GM18907 (cell line): Measurements from ENCODE around the gene KRTAP1-5.
"Not testable (repeated sequence)": the region's sequence is repeated elsewhere in the genome, so short reads cannot be mapped to it uniquely, and the experiment has no call there.

Source experiments
- ATAC-seq: cut with Tn5 transposase; IDR thresholded peaks from one replicate; pipeline ENCODE4 v1.9.1; 2021; ENCODE audit warnings: mild to moderate bottlenecking, moderate library complexity; ENCODE audit not compliant: unreplicated experiment

KRTAP1-5 gene

DNA sequence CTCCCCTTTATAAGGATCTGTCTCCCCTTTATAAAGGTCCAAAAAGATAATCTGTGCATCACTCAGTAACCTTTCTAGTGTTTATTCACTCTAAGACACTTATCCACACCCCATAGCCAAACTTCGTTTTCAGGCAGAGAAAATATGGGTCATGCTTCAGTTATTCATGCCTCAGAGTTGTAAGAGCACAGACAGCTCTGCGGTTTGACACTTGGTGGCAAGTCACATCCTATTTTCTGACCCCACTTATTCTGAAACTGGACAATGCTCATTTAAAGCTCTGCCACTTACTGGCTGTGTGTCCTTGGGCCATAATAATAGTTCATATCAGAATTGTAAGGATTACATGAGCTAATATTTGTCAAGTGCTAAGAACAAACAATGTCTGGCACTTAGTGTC, 22.1 kb upstream of the KRTAP1-5 start:
- no peak for ATAC-seq

DNA sequence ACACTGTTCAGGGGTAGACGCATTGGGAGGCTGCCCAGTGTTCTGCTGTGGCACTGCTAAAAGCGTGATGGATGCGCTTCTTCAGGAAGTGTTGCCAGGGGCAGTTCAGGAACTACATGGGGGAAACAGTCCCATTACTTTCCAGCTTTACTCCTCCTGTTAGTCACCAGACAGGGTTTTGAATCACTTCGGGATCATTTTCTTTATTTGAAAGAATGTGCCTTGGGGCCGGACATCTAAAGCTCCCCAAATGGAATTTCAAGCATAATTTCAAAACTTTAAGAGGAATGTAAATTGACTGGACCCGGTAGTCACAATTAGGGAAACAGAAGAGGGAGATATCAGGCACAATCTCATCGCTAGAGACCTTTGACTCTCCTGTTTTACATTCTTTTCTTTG, 21.4 kb upstream of the KRTAP1-5 start:
- no peak for ATAC-seq

DNA sequence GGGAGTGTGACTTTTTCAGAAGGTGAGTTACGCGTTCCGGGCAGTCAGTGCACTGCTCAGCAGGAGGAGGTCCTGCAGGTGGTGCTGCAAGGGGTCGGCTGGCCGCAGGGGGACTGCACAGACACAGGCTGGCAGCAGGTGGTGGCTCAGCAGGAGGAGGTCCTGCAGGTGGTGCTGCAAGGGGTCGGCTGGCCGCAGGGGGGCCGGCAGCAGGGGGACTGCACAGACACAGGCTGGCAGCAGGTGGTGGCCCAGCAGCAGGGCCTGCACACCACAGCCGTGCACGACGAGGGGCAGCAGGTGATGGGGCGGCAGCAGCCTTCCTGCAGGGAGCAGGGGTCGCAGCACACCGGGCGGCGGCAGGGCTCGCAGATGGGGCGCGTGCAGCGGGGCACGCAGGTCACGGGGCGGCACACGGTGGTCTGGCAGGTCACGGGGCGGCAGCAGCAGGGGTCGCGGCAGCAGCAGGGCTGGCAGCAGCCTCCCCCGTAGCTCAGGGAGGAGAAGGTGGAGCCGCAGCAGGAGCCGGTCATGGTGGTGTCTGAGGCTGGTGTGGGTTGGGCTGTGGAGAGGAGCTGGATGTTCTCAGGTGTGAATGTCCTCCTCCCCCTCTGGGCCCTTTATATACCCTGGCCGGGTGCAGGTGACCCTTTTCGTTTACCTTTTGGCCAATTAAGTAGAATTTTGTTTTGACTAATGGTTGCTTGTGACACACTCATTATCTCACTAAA, 19.9 kb upstream of the KRTAP1-5 start, which contains the start of gene KRTAP2-1:
Gene KRTAP2-1, minus strand, starts transcription at position 582 of the 731 bp plus-strand sequence. Its CDS starts 49 bp downstream, at position 533.
- not testable (repeated sequence) for ATAC-seq

DNA sequence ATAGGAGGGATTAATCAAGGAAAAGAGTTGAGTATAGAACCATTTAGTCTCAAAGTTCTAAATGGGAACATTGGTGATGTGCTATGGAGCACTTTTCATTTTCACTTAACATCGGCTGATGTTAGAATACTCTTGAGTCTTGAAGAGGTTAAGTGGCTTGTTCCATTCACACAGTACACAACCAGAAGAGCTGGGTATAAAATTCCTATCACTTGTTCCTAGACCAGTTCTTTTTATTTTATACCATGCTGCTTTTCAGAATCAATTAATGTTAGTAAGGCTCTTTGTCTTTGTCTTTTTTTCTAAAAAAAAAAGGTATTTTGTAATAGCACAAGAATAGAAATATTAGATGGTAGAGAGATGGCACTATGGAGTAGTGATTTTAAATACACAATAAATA, 15.9 kb upstream of the KRTAP1-5 start:
- ATAC-seq: no peak

DNA sequence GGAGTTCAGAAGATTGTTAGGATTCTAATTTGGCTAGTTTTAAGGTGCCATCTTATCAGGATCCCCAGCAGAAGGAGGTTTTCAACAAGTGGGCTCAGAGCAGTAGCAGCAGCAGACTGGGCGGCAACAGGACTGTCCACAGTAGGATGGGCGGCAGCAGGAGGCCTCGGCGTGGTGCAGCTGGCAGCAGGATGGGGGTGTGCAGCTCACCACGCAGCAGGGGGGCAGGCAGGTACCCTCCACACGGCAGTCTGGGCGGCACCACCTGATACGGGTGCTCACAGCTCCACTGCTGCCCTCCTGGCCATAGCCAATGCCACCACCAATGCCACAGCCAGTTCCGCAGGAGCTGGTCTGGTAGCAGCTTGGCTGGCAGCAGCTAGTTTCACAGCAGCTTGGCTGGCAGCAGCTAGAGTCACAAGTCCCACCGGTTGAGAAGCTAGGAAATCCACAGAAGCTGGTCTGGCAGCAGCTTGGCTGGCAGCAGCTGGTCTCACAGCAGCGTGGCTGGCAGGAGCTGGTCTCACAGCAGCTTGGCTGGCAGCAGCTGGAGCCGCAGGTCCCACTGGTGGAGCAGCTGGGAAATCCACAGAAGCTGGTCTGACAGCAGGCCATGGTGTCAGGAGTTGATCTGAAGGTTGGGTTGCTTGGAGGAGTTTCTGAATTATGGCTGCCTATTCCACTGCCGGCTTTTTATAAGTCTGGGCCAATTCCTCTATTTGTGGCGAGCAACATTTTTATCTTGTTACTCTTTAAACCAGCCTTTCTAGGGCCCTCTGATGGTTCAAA, 14.0 kb upstream of the KRTAP1-5 start, which contains the start of gene KRTAP1-1:
Gene KRTAP1-1, minus strand, starts transcription at position 668 of the 789 bp plus-strand sequence. Its CDS starts 53 bp downstream, at position 615.
- not testable (repeated sequence) for ATAC-seq

DNA sequence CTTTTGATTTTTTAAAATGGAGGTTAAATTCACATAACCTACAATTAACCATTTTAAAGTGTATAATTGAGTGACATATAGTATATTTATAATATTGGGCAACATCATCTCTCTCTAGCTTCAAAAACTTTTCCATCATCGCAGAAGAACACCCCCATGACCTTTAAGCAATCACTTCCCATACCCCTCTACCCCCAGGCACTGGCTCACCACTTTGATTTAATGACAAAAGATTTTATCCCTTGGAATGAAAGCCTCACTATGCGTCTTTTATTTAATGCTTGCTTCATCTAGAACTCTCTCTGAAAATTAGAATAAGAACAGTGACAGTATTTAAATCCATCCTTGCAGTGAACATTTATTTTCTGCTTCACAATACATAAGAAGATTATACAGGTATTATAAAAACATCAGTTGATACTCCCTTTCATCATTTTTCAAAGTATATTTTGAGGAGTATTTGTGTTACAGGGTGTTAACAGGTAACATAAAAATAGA, 10.9 kb upstream of the KRTAP1-5 start:
- ATAC-seq: no peak

DNA sequence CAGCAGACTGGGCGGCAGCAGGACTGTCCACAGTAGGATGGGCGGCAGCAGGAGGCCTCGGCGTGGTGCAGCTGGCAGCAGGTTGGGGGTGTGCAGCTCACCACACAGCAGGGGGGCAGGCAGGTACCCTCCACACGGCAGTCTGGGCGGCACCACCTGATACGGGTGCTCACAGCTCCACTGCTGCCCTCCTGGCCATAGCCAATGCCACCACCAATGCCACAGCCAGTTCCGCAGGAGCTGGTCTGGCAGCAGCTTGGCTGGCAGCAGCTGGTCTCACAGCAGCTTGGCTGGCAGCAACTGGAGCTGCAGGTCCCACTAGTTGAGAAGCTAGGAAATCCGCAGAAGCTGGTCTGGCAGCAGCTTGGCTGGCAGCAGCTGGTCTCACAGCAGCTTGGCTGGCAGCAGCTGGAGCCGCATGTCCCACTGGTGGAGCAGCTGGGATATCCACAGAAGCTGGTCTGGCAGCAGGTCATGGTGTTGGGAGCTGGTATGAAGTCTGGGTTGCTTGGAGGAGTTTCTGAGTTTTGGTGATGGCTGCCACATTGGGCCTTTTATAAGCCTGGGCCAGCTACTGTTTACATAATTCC, 7.4 kb upstream of the KRTAP1-5 start, which contains the start of gene KRTAP1-3:
Gene KRTAP1-3, minus strand, starts transcription at position 529 of the 590 bp plus-strand sequence. Its CDS starts 53 bp downstream, at position 476.
- not testable (repeated sequence) for ATAC-seq

DNA sequence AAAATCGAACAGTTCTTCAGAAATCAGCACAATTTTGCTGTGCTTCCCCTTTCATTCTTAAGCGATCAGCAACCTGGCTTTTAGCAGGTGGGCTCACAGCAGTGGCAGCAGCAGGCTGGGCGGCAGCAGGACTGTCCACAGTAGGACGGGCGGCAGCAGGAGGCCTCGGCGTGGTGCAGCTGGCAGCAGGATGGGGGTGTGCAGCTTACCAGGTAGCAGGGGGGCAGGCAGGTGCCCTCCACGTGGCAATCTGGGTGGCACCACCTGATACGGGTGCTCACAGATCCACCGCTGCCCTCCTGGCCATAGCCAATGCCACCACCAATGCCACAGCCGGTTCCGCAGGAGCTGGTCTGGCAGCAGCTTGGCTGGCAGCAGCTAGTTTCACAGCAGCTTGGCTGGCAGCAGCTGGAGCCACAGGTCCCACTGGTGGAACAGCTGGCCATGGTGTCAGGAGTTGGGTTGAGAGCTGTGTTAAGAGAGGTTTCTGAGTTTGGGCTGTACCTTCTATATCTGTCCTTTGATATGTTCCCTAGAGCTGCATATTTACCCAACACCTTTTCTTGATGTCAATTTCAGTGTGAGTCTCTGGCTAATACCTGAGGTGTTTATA, 2.7 kb upstream of the KRTAP1-5 start, which contains the start of gene KRTAP1-4:
Gene KRTAP1-4, minus strand, starts transcription at position 563 of the 613 bp plus-strand sequence. Its CDS starts 117 bp downstream, at position 446.
- no peak for ATAC-seq

DNA sequence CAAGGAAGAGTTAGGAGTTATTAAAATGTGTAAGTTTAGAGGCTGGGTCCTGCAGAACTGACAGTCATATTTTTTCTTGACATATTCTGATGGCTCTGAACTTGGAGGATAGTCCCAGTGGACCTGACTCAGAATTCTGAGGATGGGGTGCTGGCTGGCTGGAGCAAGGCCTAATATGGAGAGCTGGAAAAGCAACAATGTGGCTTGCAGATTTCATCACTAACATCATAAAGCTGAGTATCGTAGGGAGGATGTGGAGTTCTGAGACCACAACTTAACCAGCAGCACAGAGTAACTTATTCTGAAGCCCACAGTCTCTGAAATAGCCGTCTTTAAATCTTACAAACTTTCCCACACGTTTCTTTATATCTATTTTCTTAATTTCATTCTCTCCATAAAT, 2.3 kb downstream of the KRTAP1-5 start:
- ATAC-seq: no peak

DNA sequence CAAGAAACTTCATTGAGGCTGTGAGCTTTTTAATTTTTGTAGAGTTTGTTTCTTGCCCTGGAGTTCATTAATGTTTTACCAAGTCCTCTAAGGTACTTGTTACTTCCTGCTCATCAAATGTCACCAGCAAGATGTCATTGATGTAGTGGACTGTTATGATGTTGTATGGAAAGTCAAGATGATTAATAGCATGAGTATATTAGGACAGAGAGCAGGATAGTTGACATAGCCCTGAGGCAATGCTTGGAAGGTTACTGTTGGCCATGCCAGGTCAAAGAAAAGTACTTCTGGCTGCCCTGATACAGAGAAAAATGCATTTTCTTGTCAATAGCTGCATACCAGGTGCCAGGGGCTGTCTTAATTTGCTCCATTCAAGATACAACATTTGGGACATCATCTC, 6.7 kb downstream of the KRTAP1-5 start:
- ATAC-seq: no peak

DNA sequence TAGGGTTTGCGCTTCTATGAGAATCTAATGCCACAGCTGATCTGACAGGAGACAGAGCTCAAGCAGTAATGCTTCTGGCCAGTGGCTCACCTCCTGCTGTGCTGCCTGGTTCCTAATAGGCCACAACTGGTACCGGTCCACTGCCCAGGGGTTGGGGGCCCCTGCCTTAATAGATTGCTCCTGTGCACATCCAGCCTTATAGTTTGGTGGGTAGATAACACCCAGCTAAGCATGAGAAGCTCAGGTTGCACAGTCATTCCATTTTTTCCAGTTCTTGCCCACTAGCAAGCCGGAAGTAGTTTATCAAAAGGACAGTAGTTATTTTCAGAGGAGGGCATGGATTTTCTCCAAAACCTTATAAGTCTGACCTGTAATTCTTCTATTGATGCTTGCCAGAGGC, 7.6 kb downstream of the KRTAP1-5 start:
- ATAC-seq: no peak

DNA sequence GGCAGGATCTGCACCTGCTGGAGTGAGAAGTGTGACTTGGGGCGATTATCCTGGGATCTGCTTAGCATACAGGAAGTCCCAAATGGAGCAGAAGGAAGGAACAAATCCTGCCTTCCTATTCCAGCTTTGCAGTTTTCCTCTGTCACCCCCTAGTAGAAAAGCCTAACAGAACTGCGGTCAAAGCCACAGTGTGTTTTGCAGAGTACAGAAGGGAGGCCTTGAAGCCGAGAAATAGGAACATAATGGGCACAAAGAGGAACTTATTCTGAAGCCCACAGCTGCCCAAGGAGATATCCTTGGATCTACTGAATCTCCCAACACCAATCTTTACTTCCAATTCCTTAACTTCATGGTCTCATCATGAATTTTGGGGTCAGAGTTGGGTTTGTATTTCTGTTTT, 8.5 kb downstream of the KRTAP1-5 start:
- ATAC-seq: no peak

DNA sequence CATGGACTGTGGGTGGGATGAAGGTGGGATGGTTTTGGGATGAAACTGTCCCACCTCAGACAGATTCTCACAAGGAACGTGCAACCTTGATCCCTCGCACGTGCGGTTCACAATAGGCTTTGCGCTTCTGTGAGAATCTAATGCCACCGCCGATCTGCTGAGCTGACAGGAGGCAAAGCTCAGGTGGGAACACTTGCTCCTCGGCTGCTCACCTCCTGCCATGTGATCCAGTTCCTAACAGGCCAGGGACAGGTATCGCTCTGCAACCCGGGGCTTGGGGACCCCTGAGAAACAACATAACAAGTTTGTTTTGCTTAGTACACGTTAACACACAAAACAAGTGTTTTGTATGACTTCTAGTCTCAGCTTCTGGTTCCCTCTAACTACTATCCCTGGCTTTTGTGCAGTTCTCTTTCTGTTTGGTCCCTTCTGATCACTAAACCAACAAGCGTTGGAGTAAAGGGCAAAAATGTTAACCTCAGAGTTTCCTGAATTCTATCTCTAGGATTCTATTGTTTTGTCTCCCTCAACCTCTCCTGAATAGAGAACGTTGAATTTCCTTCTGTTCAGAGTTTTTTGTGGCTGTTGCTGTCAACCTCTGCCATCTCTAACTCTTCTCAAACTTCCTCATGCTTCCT, 10.3 kb downstream of the KRTAP1-5 start:
- ATAC-seq: no peak

DNA sequence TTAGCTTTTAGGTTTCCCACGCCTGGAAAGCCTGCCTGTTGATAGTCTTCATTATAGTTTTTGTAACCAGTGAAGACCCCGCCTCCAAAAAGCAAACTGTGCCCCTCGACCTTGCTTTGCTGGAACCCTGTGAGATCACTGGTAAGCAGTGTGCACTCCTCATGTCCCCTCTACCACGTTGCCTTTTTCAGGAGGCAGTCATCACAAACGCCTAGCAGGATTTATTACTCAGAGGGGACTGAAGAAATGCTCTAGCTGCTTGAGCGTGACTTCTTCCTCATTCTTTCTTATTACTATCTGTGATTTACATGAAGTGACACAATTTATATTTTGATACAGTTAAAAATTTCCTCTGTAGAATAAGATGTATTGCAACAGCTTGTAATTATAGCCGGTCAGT, 11.6 kb downstream of the KRTAP1-5 start:
- no peak for ATAC-seq

DNA sequence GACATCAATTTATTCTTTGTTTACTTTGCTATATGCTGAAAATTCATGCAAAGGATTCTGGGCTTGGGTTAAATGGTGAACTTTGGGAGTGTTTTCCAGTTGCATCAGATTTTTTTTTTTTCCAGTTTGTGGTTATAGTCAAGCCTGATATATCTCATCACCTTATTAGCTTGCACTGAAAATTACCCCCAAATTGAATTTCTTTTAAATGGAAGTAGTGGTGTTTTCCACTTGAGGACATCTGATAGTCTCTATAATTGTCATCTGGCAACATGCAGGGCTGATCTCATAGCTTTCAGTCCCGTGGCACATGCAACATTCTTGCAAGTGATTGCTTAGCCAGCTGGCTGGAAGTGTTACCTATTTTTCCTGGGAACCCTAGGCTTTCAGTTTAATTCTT, 13.4 kb downstream of the KRTAP1-5 start:
- no peak for ATAC-seq

DNA sequence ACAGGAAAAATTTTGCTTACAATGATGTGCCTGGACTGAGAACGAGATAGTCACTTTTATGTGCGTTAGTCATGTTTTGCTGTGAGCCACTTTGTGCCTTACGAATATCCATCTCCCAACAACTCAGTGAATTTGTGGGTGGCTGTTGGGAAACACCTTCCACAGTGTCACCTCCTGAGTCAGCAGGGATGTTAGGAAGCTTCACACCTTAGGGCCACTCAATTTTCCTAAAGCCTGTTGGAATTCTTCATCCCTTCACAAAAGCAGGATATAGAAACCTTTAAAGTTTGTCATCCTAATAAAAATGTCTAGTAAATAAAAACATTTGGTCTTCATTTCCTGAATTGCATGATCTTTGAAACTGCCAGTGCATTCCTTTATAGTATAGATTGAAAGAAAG, 13.8 kb downstream of the KRTAP1-5 start:
- ATAC-seq: no peak

DNA sequence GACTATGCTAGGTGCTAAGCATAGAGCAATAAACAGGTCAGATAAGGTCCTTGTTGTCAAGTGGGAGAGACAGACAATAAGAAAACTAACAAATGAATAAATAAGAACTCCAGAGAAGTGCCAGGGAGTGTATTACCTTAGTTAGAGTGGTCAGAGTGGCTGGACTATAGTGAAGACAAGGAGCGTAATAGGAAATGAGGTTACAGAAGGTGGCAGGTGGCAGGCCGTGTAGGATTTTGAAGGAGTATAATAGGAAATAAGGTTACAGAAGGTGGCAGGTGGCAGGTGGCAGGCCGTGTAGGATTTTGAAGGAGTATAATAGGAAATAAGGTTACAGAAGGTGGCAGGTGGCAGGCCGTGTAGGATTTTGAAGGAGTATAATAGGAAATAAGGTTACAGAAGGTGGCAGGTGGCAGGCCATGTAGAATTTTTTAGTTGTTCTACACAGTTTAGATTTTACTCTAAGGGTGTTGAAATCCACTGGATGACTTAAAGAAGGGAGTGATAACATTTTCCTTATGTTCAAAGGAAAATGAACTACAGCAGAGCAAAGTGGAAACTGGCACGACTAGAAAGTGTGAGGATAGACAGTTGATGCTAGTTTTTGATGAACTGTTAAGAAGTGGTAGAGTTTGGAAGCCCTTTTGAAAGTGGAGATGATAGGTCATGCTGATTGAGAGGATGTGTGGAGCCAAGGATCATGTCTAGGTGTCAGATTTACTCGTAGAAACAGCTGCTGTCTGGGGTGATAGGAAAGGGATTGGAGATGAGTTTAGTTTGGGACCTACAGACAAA, 14.5 kb downstream of the KRTAP1-5 start:
- ATAC-seq: no peak

DNA sequence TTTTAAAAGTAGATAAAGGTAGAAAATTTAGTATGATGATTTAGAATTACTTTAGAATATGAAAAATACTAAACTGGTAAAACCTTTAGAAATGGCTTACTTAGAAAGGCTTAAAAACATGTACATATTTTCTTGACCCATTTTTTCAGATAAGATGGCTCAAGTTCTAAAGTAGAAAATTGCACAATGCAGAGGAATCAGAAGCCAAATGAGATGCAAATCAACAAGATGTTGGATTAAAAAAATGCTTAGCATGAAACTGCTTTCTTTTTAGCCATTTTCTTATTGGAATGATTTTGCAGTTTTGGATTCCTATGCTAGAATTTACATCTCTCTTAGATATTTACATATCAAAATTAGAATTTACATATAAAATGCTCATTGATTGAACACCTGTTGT, 16.6 kb downstream of the KRTAP1-5 start:
- no peak for ATAC-seq

DNA sequence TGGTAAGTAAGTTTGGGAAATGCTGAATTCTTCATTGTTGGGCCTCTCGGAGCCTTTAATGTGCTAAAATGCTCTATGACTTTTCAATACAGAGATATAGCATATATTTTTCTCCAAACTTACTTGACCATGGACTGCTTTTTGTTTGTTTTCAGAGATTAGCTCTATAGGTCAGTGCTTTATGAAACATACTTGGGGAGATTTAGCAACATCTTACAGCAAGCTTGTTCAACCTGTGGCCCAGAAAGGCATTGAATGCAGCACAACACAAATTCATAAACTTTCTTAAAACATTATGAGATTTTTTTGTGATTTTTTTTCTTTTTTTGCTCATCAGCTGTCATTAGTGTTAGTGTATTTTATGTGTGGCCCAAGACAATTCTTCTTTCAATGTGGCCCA, 17.1 kb downstream of the KRTAP1-5 start:
- no peak for ATAC-seq
